PC-9 (cell line): ENCODE results near the gene SGO2.

Experiments
- CTCF ChIP-seq: fragments of 200-600 bp; sonication (generic); conservative IDR thresholded peaks from 2 replicates; pipeline ENCODE4 v1.6.1; 2017; ENCODE audit warnings: mixed run types, antibody characterized with exemption, mild to moderate bottlenecking, moderate library complexity
- EZH2 ChIP-seq: fragments of 200-600 bp; sonication (generic); IDR thresholded peaks from 2 replicates; pipeline ENCODE4 v1.8.0; 2017; ENCODE audit warnings: antibody characterized with exemption, low read depth

- no peak for TF ChIP-seq EZH2
- TF ChIP-seq CTCF, result no peak
Observed at GRCh38 chr2:200595913-200596312, 69.9 kb downstream of the SGO2 start.
